Measurements from ENCODE around the gene HIC2. TPM values are rescaled to one million over a fixed set of nuclear protein-coding genes. Genes with fewer than 3 reads are reported as not detected.

HIC2 gene
- total and polyA plus RNA-seq, 4 experiments from 2014 or later = 0.21 to 10.6 (median 4.9) TPM

DNA sequence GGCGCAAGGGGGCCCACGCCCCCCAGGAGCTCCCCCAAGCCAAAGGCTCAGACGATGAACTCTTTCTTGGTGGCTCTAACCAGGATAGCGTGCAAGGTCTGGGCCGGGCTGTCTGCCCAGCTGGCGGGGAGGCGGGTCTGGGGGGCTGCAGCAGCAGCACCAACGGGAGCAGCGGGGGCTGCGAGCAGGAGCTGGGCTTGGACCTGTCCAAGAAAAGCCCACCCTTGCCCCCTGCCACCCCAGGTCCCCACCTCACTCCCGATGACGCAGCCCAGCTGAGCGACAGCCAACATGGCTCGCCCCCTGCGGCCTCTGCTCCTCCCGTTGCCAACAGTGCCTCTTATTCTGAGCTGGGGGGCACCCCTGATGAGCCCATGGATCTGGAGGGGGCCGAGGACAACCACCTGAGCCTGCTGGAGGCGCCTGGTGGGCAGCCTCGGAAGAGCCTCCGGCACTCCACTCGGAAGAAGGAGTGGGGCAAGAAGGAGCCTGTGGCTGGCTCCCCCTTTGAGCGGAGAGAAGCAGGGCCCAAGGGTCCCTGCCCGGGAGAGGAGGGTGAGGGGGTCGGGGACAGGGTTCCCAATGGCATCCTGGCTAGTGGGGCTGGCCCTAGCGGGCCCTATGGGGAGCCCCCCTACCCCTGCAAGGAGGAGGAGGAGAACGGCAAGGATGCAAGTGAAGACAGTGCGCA, 28.4 kb downstream of the HIC2 start:
- peaks cover 3 to 21% of the 10 kb centered on the region in 2 donors for H3K36me3 Mint-ChIP-seq
- H3K4me3 Mint-ChIP-seq = no peak overlapping the region
- intact Hi-C loops (cut with micrococcal nuclease) = no loop called here
- Histone ChIP-seq H3K9me3 (ENCODE audit: control insufficient read depth in 1 of 2, low read length in 2 of 2) (no peaks in the 10 kb centered on the region), H3K4me3 (ENCODE audit: low read length in 2 of 2) (no peak overlapping the region), H3K36me3 (ENCODE audit: insufficient read depth, low read length) (peaks cover 26% of the 10 kb centered on the region), H3K27ac (ENCODE audit: low read depth, low read length) (no peak overlapping the region), H3K4me1 (ENCODE audit: insufficient read depth, low read length) (no peaks in the 10 kb centered on the region), H3K27me3 (ENCODE audit: insufficient read depth, low read length) (no peaks in the 10 kb centered on the region)
- no peak overlapping the region for H3K27ac Mint-ChIP-seq
- DNase-seq = no peak
- H3K9me3 Mint-ChIP-seq = peaks cover 0 to 2% (median 0%) of the 10 kb centered on the region in 8 donors
- CTCF ChIA-PET (ENCODE audit: partially characterized antibody) = no interaction called here
- no peaks in the 10 kb centered on the region for H3K27me3 Mint-ChIP-seq
- POLR2A ChIA-PET (ENCODE audit: partially characterized antibody) = no interaction called here
- H3K4me1 Mint-ChIP-seq = peaks cover 0 to 2% (median 0%) of the 10 kb centered on the region in 4 donors

GRCh38 chr22:21446128-21446826, 29.1 kb downstream of the HIC2 start:
- intact Hi-C loops (cut with micrococcal nuclease) = no loop called here
- H3K36me3 ChIP-seq (ENCODE audit: insufficient read depth, low read length) = peaks cover 26% of the 10 kb centered on the region
- H3K4me3 ChIP-seq (ENCODE audit: low read length in 2 of 2) = no peak overlapping the region
- H3K27me3 Mint-ChIP-seq = no peaks in the 10 kb centered on the region
- H3K27ac Mint-ChIP-seq = no peak overlapping the region
- ChIA-PET CTCF (ENCODE audit: partially characterized antibody) (no interaction called here), POLR2A (ENCODE audit: partially characterized antibody) (no interaction called here)
- H3K9me3 Mint-ChIP-seq = peaks cover 0 to 2% (median 0%) of the 10 kb centered on the region in 8 donors
- H3K27ac ChIP-seq (ENCODE audit: low read depth, low read length) = no peak overlapping the region
- H3K36me3 Mint-ChIP-seq = peaks cover 3 to 21% of the 10 kb centered on the region in 2 donors
- H3K4me1 Mint-ChIP-seq = peaks cover 0 to 2% (median 0%) of the 10 kb centered on the region in 4 donors
- DNase-seq = no peak
- H3K4me1 ChIP-seq (ENCODE audit: insufficient read depth, low read length) = no peaks in the 10 kb centered on the region
- no peak overlapping the region for H3K4me3 Mint-ChIP-seq
- no peaks in the 10 kb centered on the region for H3K27me3 ChIP-seq (ENCODE audit: insufficient read depth, low read length)
- no peaks in the 10 kb centered on the region for H3K9me3 ChIP-seq (ENCODE audit: control insufficient read depth in 1 of 2, low read length in 2 of 2)

GRCh38 chr22:21446827-21447690, 29.9 kb downstream of the HIC2 start:
- peaks cover 0 to 2% (median 0%) of the 10 kb centered on the region in 4 donors for H3K4me1 Mint-ChIP-seq
- no peaks in the 10 kb centered on the region for H3K27me3 ChIP-seq (ENCODE audit: insufficient read depth, low read length)
- H3K36me3 ChIP-seq (ENCODE audit: insufficient read depth, low read length) = peaks cover 26% of the 10 kb centered on the region
- intact Hi-C loops (cut with micrococcal nuclease) = no loop called here
- H3K9me3 ChIP-seq (ENCODE audit: control insufficient read depth in 1 of 2, low read length in 2 of 2) = no peaks in the 10 kb centered on the region
- no peak overlapping the region for H3K4me3 ChIP-seq (ENCODE audit: low read length in 2 of 2)
- H3K9me3 Mint-ChIP-seq = peaks cover 0 to 2% (median 0%) of the 10 kb centered on the region in 8 donors
- DNase-seq = no peak
- peaks cover 3 to 21% of the 10 kb centered on the region in 2 donors for H3K36me3 Mint-ChIP-seq
- no peak overlapping the region for H3K27ac Mint-ChIP-seq
- no peak overlapping the region for H3K4me3 Mint-ChIP-seq
- CTCF ChIA-PET (ENCODE audit: partially characterized antibody) = no interaction called here
- H3K27ac ChIP-seq (ENCODE audit: low read depth, low read length) = no peak overlapping the region
- POLR2A ChIA-PET (ENCODE audit: partially characterized antibody) = no interaction called here
- no peaks in the 10 kb centered on the region for H3K27me3 Mint-ChIP-seq
- H3K4me1 ChIP-seq (ENCODE audit: insufficient read depth, low read length) = no peaks in the 10 kb centered on the region

GRCh38 chr22:21447694-21448402, 30.7 kb downstream of the HIC2 start:
- Mint-ChIP-seq H3K27ac (no peak overlapping the region), H3K9me3 (peaks cover 0 to 2% (median 0%) of the 10 kb centered on the region in 8 donors), H3K4me3 (no peak overlapping the region), H3K27me3 (no peaks in the 10 kb centered on the region), H3K4me1 (peaks cover 0 to 2% (median 0%) of the 10 kb centered on the region in 4 donors), H3K36me3 (peaks cover 3 to 21% of the 10 kb centered on the region in 2 donors)
- Histone ChIP-seq H3K27me3 (ENCODE audit: insufficient read depth, low read length) (no peaks in the 10 kb centered on the region), H3K36me3 (ENCODE audit: insufficient read depth, low read length) (peaks cover 26% of the 10 kb centered on the region), H3K27ac (ENCODE audit: low read depth, low read length) (no peak overlapping the region), H3K4me1 (ENCODE audit: insufficient read depth, low read length) (no peaks in the 10 kb centered on the region), H3K4me3 (ENCODE audit: low read length in 2 of 2) (no peak overlapping the region), H3K9me3 (ENCODE audit: control insufficient read depth in 1 of 2, low read length in 2 of 2) (no peaks in the 10 kb centered on the region)
- no peak for DNase-seq
- CTCF ChIA-PET (ENCODE audit: partially characterized antibody) = no interaction called here
- POLR2A ChIA-PET (ENCODE audit: partially characterized antibody) = no interaction called here
- intact Hi-C loops (cut with micrococcal nuclease) = no loop called here

DNA sequence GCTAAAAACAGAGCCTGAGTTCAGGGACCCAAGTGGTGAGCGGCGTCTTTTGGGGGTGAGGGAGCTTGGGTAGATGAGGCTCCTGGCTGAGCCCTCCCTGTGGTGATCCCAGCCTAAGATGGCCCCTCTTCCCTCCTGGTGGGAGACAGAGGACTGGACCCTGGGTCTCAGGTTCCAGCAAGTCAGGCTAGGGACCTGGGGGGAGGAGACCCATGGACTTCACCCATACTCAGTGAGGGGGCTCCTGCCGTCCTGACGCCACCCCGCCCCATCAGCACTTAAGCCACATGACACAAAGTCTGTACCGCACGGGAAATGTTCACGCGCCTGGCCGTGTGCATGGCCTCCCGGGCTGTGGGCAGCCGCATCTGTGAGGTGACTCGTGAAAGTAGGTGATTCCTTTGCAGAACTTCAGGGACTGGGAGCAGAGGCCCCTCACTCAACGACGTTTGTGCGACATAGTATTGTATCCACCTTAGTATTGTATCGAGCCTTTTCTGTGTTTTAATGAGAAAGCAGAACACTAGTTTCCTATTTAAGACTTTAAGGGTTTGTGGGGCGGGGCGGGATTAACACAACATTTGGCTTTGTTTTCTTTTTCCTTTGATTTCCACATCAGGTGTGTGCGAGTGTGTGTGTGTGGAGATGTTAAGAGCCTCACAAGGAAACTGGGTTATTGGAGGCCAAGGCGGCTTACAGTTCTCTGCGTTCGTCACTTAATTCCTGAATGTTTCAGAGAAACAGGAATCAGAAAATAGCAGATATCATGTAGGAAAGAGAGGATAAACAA, 31.7 kb downstream of the HIC2 start:
- Histone ChIP-seq H3K27ac (ENCODE audit: low read depth, low read length) (no peak overlapping the region), H3K27me3 (ENCODE audit: insufficient read depth, low read length) (no peaks in the 10 kb centered on the region), H3K4me3 (ENCODE audit: low read length in 2 of 2) (no peak overlapping the region), H3K4me1 (ENCODE audit: insufficient read depth, low read length) (no peaks in the 10 kb centered on the region), H3K9me3 (ENCODE audit: control insufficient read depth in 1 of 2, low read length in 2 of 2) (no peaks in the 10 kb centered on the region), H3K36me3 (ENCODE audit: insufficient read depth, low read length) (peaks cover 20% of the 10 kb centered on the region)
- CTCF ChIA-PET (ENCODE audit: partially characterized antibody) = no interaction called here
- peaks cover 3 to 18% of the 10 kb centered on the region in 2 donors for H3K36me3 Mint-ChIP-seq
- no peak overlapping the region for H3K4me3 Mint-ChIP-seq
- H3K27me3 Mint-ChIP-seq = no peaks in the 10 kb centered on the region
- H3K4me1 Mint-ChIP-seq = peaks cover 0 to 2% (median 0%) of the 10 kb centered on the region in 4 donors
- H3K27ac Mint-ChIP-seq = peak overlapping the region in 1 of 7 donors; percentile 30
- POLR2A ChIA-PET (ENCODE audit: partially characterized antibody) = no interaction called here
- H3K9me3 Mint-ChIP-seq = peaks cover 0 to 2% (median 0%) of the 10 kb centered on the region in 8 donors
- intact Hi-C loops (cut with micrococcal nuclease) = no loop called here
- no peak for DNase-seq

DNA sequence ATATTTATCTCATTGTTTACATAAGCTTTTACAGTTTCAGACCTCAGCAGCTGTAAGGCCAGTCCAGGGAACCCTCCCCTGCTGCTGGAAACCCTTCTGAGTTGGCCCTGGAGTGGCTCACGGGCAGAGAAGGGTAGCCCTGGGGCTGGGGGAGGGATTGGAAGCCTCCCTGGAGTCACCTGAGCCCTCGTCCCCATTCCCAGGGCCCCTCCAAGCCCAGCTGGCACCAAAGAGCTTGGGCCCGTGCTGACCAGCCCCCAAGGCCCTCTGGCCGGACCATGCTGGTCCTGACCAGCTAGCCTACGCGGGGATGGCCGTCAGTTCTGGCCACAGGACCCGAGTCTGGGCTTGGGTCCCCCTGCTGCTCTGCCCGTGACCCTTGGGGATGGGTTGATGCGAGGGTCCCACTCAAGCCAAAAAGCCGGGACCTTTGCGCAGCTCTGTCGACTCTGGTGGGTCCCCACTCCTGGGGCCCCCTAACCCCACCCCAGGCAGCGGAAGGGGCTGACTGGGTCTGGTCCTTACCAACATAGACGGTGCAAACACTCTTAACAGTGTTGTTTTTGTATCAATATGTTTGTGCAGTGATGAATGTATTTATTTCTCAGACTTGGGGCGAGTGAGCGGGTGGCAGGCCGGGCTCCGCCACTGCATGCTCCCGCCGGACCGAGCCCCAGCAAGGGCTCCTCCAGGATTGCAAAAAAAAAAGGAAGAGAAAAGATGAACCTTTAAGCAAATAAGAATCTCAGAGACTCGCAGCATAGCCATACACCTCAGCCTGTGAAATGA, 32.6 kb downstream of the HIC2 start:
- Mint-ChIP-seq H3K4me1 (peaks cover 0 to 2% (median 0%) of the 10 kb centered on the region in 4 donors), H3K36me3 (peaks cover 3 to 15% of the 10 kb centered on the region in 2 donors), H3K27ac (no peak overlapping the region), H3K9me3 (peaks cover 0 to 2% (median 0%) of the 10 kb centered on the region in 8 donors), H3K27me3 (no peaks in the 10 kb centered on the region), H3K4me3 (no peak overlapping the region)
- ChIA-PET POLR2A (ENCODE audit: partially characterized antibody) (no interaction called here), CTCF (ENCODE audit: partially characterized antibody) (no interaction called here)
- Histone ChIP-seq H3K9me3 (ENCODE audit: control insufficient read depth in 1 of 2, low read length in 2 of 2) (no peaks in the 10 kb centered on the region), H3K4me3 (ENCODE audit: low read length in 2 of 2) (no peak overlapping the region), H3K27ac (ENCODE audit: low read depth, low read length) (no peak overlapping the region), H3K4me1 (ENCODE audit: insufficient read depth, low read length) (no peaks in the 10 kb centered on the region), H3K36me3 (ENCODE audit: insufficient read depth, low read length) (peaks cover 20% of the 10 kb centered on the region), H3K27me3 (ENCODE audit: insufficient read depth, low read length) (no peaks in the 10 kb centered on the region)
- DNase-seq = no peak
- intact Hi-C loops (cut with micrococcal nuclease) = no loop called here
